GM12801 (cell line): ENCODE data around the gene BRI3BP.

Experiments used
- TF ChIP-seq, protein P1 (sequence below): IDR thresholded peaks from one replicate; pipeline ENCODE4 v1.5.1; 2011; ENCODE audit warnings: control low read depth; ENCODE audit not compliant: insufficient read length; ENCODE audit errors: extremely low read depth

Gene BRI3BP

DNA sequence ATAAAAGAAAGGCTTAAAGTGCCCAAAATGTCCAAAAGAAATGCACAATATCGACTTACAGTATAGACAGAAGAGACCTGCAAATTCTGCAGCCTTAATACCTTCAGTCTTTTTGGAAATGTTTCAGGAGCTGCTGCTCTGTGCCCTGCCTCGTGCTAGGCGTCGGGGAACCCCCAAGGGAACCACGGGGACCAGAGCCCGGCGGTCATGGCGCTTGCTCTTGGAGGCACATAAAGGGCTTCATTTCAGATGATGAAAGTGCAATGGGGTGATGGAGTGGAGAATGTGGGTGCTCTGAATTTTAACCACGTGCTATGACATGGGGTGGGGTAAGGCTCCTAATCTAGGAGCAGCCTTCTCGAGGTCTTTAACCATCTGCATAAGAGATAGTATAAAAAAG, 57.0 kb downstream of the BRI3BP start:
- TF ChIP-seq, protein P1, sequence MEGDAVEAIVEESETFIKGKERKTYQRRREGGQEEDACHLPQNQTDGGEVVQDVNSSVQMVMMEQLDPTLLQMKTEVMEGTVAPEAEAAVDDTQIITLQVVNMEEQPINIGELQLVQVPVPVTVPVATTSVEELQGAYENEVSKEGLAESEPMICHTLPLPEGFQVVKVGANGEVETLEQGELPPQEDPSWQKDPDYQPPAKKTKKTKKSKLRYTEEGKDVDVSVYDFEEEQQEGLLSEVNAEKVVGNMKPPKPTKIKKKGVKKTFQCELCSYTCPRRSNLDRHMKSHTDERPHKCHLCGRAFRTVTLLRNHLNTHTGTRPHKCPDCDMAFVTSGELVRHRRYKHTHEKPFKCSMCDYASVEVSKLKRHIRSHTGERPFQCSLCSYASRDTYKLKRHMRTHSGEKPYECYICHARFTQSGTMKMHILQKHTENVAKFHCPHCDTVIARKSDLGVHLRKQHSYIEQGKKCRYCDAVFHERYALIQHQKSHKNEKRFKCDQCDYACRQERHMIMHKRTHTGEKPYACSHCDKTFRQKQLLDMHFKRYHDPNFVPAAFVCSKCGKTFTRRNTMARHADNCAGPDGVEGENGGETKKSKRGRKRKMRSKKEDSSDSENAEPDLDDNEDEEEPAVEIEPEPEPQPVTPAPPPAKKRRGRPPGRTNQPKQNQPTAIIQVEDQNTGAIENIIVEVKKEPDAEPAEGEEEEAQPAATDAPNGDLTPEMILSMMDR = no peak

DNA sequence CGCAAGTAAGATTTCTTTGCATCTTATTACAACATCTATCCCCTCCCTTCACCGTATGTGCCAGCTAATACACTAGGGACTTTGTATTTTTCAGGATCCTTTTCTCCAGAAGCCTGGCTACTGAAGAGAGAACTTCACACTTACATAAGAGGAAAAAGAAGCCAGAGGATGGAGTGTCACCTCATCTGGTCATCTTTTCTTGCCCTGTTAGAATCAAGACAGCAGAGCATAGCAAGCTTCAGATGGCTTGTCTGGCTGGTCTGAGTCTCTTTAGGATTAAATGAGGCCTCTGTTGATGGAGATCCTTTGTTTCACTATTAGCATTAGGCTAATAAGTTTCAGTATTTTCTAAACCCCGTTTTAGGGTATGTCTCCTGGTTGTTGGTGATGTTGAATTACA, 57.4 kb downstream of the BRI3BP start:
- TF ChIP-seq, protein P1 = no peak

DNA sequence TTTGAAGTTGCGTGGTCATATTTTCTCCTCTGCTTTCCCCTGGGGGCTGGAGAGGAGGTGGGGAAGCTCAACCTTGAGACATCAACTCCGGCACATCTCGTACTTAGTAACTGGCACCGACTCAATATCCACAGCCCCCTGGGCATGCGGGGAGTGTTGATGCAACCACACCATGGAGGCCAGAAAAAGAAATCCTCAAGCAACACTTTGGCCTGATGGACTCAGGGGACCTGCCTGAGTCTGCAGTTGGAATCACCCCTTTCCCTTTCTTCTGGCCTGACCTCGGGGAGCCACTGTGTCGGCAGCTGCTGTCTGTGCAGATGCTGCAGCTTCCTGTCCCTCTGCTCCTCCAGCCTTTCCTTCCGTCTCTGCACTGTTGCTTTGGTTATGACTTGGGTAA, 60.4 kb downstream of the BRI3BP start:
- TF ChIP-seq, protein P1 = no peak

DNA sequence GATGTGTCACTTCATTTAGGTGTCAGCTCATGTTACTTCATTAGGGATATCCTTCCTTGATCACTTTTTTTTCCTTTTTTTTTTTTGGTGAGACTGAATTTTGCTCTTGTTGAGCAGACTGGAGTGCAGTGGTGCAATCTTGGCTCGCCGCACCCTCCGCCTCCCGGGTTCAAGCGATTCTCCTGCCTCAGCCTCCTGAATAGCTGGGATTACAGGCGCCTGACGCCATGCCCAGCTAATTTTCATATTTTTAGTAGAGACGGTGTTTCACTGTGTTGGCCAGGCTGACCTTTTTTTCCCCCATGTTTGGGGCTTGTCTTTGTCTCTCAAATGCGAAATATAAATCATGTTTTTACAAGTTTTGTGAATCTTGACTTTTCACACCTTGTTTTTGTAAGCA, 62.1 kb downstream of the BRI3BP start:
- TF ChIP-seq, protein P1 = no peak

DNA sequence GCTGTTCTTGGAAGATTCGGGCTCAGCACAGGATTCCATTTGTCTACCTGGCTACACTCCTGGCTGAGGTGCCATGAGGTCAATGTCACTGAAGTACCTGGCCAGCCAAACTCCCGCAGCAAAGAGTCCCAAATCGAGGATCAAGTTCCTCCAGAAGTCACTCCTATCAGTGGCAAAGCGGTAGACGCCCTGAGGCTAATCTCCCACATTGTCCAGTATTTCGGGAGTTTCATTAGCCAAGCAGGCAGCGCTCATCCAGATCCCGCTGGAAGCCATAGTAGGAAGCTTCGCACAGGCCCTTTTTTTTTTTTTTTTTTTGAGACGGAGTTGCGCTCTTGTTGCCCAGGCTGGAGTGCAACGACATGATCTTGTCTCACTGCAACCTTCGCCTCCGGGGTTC, 62.9 kb downstream of the BRI3BP start:
- TF ChIP-seq, protein P1 = no peak

DNA sequence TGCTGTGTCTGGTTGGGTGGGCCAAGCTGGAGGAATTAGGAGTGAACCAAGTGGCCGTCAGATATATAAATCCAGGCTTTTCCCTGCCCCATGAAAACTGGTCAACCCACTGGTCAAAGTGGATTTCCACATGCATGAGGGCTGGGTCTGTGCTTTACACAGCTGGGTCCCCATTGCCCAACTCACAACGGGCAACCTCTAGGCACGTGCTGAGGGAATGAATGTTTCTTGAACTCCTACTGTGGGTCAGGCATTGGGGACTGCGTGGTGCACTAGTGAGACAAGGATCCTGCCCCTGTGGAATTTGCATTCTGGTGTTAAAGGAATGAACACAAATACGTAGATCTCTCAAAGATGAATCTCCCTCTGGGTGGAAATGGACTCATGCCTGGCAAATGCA, 64.3 kb downstream of the BRI3BP start:
- TF ChIP-seq, protein P1 = no peak

DNA sequence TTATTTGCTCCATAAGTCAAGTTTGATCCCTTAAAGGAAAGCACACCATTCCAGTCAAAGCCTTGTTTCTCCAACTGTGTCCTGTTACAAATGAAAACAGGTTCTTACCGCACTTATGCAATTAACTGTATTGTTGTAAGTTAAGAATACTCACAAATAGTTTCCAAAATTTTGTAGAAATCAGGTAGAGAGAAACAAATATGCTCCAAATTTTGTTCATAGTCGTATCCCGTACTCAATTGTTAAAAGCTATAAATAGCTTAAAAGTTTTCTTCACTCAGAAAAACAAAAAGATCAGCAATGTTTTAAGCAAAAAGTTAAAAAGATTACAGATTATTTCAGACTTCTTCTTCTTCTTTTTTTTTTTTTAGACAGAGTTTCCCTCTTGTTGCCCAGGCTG, 67.8 kb downstream of the BRI3BP start:
- TF ChIP-seq, protein P1 = no peak

DNA sequence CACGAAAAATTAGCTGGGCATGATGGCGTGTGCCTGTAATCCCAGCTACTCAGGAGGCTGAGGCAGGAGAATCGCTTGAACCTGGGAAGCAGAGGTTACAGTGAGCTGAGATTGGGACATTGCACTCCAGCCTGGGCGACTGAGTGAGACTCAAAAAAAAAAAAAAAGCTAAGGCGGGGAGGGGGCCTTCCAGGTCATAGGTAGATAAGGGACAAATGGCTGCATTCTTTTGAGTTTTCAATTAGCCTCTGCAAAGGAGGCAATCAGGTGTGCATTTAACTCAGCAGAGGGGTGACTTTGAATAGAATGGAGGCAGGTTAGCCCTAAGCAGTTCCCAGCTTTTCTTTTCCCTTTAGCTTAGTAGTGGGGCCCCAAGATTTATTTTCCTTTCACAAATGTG, 71.0 kb downstream of the BRI3BP start:
- TF ChIP-seq, protein P1 = no peak
